GM19240 (cell line): ENCODE results near the gene ASH1L.

Experiments used
- DNase-seq: peaks from one replicate; pipeline ENCODE4 v3.0.0; 2011; ENCODE audit warnings: low spot score; ENCODE audit not compliant: insufficient read length

Gene ASH1L

GRCh38 chr1:155327981-155328380 is 234.6 kb downstream of the ASH1L start:
- DNase-seq = no peak

- no peak for DNase-seq
These were observed 236.0 kb downstream of the ASH1L start for GRCh38 chr1:155326631-155327037.

GRCh38 chr1:155326020-155326526 is 236.5 kb downstream of the ASH1L start:
- DNase-seq = no peak

- no peak for DNase-seq
These were observed 237.1 kb downstream of the ASH1L start for GRCh38 chr1:155325603-155325893.

- DNase-seq = no peak
These were observed 237.6 kb downstream of the ASH1L start for GRCh38 chr1:155324717-155325602.

GRCh38 chr1:155324037-155324716 is 238.4 kb downstream of the ASH1L start:
- peak; percentile 80 for DNase-seq

- no peak for DNase-seq
These were observed 238.9 kb downstream of the ASH1L start for GRCh38 chr1:155323729-155324036.

- no peak for DNase-seq
These were observed 239.5 kb downstream of the ASH1L start for GRCh38 chr1:155322953-155323728.

GRCh38 chr1:155322571-155322952 is 240.0 kb downstream of the ASH1L start:
- DNase-seq = no peak

GRCh38 chr1:155321639-155322503 is 240.7 kb downstream of the ASH1L start:
- DNase-seq = no peak

- no peak for DNase-seq
These were observed 241.7 kb downstream of the ASH1L start, which contains the start of gene RUSC1 for GRCh38 chr1:155320661-155321617. RUSC1 (plus strand) TSS chr1:155320894; CDS start chr1:155321774, 880 bp downstream.

GRCh38 chr1:155320252-155320651 is 242.4 kb downstream of the ASH1L start:
- DNase-seq = no peak

- DNase-seq = no peak
These were observed 243.1 kb downstream of the ASH1L start for GRCh38 chr1:155319536-155319935.

- no peak for DNase-seq
These were observed 244.5 kb downstream of the ASH1L start for GRCh38 chr1:155318082-155318481.

GRCh38 chr1:155316922-155317321 is 245.7 kb downstream of the ASH1L start:
- DNase-seq = no peak

- DNase-seq = no peak
These were observed 249.3 kb downstream of the ASH1L start for GRCh38 chr1:155313261-155313660.

- DNase-seq = no peak
These were observed 253.1 kb downstream of the ASH1L start for GRCh38 chr1:155309423-155310021.

- DNase-seq = peak; percentile 94
These were observed 253.8 kb downstream of the ASH1L start, which contains the start of gene FDPS for GRCh38 chr1:155308493-155309422. FDPS (plus strand) TSS chr1:155308866; CDS start chr1:155309790, 924 bp downstream.
